ENCODE results near the gene ST6GALNAC5.

Gene ST6GALNAC5

GRCh38 chr1:77026640-77027039 is 159.4 kb downstream of the ST6GALNAC5 start:
- no peak overlapping the region for H3K27ac ChIP-seq
- no peak overlapping the region for H3K4me3 ChIP-seq
- DNase-seq (ENCODE audit: low spot score) = no peak
- TF ChIP-seq CTCF (IDR thresholded peaks at IDR 0.05) = no peak

- TF ChIP-seq CTCF (IDR thresholded peaks at IDR 0.05) = no peak
- DNase-seq (ENCODE audit: low spot score) = no peak
- no peak overlapping the region for H3K4me3 ChIP-seq
- no peak overlapping the region for H3K27ac ChIP-seq
These were observed 160.6 kb downstream of the ST6GALNAC5 start for GRCh38 chr1:77027847-77028246.

- Histone ChIP-seq H3K27ac (peak overlapping the region in 1 of 2 donors; percentile 44), H3K4me3 (no peak overlapping the region)
- TF ChIP-seq CTCF (IDR thresholded peaks at IDR 0.05) = no peak
- no peak for DNase-seq (ENCODE audit: low spot score)
These were observed 163.3 kb downstream of the ST6GALNAC5 start for GRCh38 chr1:77030401-77031105.

GRCh38 chr1:77031106-77031662 is 163.9 kb downstream of the ST6GALNAC5 start:
- no peak overlapping the region for H3K4me3 ChIP-seq
- DNase-seq (ENCODE audit: low spot score) = no peak
- H3K27ac ChIP-seq = peak overlapping the region in 1 of 2 donors; percentile 44
- TF ChIP-seq CTCF (IDR thresholded peaks at IDR 0.05) = no peak

GRCh38 chr1:77036560-77036959 is 169.3 kb downstream of the ST6GALNAC5 start:
- no peak overlapping the region for H3K4me3 ChIP-seq
- no peak for DNase-seq (ENCODE audit: low spot score)
- H3K27ac ChIP-seq = no peak overlapping the region
- TF ChIP-seq CTCF (IDR thresholded peaks at IDR 0.05) = no peak

- Histone ChIP-seq H3K27ac (no peak overlapping the region), H3K4me3 (no peak overlapping the region)
- DNase-seq (ENCODE audit: low spot score) = no peak
- TF ChIP-seq CTCF (IDR thresholded peaks at IDR 0.05) = no peak
These were observed 169.8 kb downstream of the ST6GALNAC5 start for GRCh38 chr1:77037038-77037437.

- no peak for TF ChIP-seq CTCF (IDR thresholded peaks at IDR 0.05)
- no peak overlapping the region for H3K27ac ChIP-seq
- no peak overlapping the region for H3K4me3 ChIP-seq
- DNase-seq (ENCODE audit: low spot score) = no peak
These were observed 170.7 kb downstream of the ST6GALNAC5 start for GRCh38 chr1:77038000-77038399.
